Activated CD8-positive, alpha-beta memory T cell treated with anti-CD3 and anti-CD28 coated beads, Interleukin-2, amount 50 U/mL, for 1 hour (primary cell): ENCODE measurements around the gene OR2D3.
"Not testable (repeated sequence)": the region's sequence is repeated elsewhere in the genome, so short reads cannot be mapped to it uniquely, and the experiment has no call there.

ENCODE experiments used
- DNase-seq: peaks from one replicate; pipeline ENCODE4 v3.0.0-alpha.2; 2020; ENCODE audit errors: extremely low read depth

The OR2D3 gene

DNA sequence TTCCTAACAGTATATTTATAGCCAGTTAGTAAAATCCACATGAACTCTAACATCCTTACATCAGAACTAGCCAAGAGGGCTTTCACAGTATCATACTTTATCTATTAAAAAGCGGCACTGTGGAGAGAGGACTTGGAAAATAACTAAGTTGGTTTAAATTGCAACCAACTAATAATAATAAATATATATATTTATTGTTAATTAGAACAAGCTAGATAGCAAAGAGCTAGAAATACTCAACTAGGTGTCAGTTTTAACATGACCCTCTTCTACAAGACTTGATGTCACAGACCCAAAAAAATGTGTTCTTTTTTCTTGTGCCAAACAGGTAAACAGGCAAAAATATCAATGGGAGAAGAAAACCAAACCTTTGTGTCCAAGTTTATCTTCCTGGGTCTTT lies at the start of gene OR2D3:
TSS of gene OR2D3 (plus strand) at position 301 of the 400 bp plus-strand sequence. CDS start at position 301, 0 bp downstream.
- DNase-seq: no peak

GRCh38 chr11:6871278-6871677 lies 49.5 kb upstream of the OR2D3 start:
- DNase-seq: no peak

GRCh38 chr11:6875761-6876160 lies 45.0 kb upstream of the OR2D3 start:
- DNase-seq: no peak

- no peak for DNase-seq
Observed at GRCh38 chr11:6876325-6876724, 44.5 kb upstream of the OR2D3 start, which contains the start of gene OR10A4. Gene OR10A4 (plus strand): TSS chr11:6876625. CDS start chr11:6876648, 23 bp downstream.

DNA sequence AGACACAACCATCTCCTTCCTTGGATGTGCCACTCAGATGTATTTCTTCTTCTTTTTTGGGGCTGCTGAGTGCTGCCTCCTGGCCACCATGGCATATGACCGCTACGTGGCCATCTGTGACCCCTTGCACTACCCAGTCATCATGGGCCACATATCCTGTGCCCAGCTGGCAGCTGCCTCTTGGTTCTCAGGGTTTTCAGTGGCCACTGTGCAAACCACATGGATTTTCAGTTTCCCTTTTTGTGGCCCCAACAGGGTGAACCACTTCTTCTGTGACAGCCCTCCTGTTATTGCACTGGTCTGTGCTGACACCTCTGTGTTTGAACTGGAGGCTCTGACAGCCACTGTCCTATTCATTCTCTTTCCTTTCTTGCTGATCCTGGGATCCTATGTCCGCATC lies 43.9 kb upstream of the OR2D3 start:
- DNase-seq: no peak

- DNase-seq: no peak
Observed at GRCh38 chr11:6882751-6883150, 38.1 kb upstream of the OR2D3 start.

GRCh38 chr11:6887711-6888110 lies 33.1 kb upstream of the OR2D3 start:
- DNase-seq: not testable (repeated sequence)

DNA sequence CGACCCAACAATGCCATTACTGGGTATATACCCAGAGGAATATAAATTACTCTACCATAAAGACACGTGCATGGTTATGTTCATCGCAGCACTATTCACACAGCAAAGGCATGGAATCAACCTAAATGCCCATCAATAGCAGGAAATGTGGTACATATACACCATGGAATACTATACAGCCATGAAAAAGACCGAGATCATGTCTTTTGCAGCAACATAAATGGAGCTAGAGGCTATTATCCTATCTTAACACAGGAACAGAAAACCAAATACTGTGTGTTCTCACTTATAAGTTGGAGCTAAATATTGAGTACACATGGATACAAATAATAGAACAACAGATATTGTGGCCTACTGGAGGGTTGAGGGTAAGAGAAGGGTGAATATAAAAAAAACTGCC lies 32.0 kb upstream of the OR2D3 start:
- DNase-seq: no peak

- no peak for DNase-seq
Observed at GRCh38 chr11:6889835-6890234, 31.0 kb upstream of the OR2D3 start.

DNA sequence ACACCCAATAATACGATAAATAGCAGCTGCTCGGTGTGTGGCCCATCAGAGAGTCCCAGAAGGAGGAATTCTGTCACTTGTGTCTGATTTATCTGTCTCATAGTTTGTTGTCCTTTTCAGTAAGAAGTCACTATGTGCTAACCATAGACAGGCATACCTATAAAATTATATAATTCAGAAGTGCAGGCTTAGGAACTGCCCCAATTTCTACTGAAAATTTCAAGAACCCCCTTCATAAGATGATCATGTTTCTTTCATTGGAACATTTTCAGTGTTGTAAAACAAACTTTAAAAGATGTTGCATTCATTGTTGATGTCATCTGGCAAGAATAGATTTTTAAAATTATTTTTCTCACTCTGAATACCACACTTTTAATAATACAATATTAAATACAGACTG lies 28.4 kb upstream of the OR2D3 start, which contains the start of gene OR2D2:
TSS of gene OR2D2 (minus strand) at position 101 of the 400 bp plus-strand sequence. CDS start at position 101, 0 bp downstream.
- no peak for DNase-seq

GRCh38 chr11:6894097-6894496 lies 26.7 kb upstream of the OR2D3 start:
- DNase-seq: no peak

DNA sequence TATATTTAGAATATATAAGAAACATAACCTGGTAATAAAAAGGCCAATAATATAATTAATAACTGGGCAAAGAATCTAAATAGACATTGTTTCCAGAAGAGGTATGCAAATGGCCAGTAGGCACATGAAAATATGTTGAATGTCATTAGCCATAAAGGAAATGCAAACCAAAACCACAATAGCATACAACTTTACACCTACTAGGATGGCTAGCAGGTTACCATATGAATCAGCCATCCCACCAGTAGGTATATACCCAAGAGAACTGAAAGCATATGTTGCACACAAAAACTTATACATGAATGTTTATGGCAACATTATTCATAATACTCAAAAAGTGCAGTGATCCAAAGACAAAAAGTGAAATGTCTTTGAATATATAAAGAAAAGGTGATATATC lies 25.8 kb upstream of the OR2D3 start:
- no peak for DNase-seq

DNA sequence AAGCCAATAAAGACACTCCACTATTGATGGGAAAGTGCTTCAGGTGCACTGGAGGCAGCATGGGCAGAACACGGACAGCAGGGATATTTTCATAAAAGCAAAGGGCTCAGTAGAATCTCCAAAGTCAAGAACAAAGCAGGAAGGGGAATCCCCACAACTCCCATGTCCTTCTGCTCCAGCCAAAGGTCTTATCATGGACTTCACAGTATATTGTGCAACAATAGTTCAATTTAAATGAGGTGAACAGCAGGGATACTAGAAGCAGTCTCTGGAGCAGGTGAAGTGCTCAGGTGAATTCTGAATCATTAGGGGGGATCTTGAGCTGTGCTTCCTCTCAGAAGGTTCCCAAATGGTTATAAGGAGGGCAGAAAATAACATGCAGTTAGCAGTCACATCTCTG lies 21.9 kb upstream of the OR2D3 start:
- DNase-seq: no peak

DNA sequence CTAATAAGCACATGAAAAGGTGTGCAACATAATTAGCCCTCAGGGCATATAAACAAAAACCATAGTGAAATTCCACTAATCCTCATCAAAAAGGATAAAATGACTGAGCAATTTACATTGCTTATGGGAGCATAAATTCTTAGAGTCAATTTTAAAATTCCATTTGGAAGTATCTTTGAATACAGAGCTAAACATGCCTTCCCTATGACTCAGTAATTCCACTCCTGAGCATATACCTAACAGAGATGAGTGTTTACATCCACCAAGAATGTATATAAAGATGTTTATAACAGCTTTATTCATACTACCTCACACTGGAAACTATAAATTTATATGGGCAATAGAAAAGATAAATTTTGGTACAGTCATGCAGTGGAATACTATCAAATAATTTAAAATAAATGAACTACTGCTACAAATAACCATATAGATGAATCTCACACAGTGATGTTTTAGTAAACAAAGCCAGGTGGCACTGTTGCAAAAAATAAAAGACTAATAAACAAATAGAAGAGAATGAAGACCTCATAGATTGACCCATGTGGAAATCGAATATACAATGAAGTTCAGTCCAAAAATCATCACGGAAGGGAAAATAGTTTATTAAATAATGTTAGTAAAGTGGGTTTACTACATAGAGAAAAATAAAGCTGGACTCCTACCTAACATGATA lies 20.3 kb upstream of the OR2D3 start:
- DNase-seq: no peak

DNA sequence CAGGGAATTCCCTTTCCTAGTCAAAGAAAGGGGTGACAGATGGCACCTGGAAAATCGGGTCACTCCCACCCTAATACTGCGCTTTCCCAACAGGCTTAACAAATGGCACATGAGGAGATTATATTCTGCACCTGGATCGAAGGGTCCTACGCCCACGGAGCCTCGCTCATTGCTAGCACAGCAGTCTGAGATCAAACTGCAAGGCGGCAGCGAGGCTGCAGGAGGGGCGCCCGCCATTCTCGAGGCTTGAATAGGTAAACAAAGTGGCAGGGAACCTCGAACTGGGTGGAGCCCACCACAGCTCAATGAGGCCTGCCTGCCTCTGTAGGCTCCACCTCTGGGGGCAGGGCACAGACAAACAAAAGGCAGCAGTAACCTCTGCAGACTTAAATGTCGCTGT lies 16.0 kb upstream of the OR2D3 start:
- not testable (repeated sequence) for DNase-seq

DNA sequence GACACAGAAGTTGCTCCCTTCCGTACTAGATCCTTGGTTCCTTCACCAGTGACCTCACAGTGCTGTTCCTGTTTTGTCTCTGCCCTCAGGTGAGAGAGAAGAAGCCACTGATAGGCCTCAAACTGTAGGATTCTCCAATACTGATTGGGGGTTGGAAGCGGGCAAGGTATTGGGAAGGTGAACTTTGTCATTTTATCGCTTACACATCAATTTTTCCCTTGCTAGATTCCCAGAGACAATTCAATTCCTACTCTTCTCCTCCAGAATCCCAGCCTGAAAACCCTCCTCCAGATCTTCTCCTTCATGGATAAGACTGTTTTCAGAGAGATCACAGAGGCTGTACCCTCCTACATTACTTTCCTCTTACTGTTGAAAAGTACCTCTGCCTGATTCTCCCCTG lies 9.4 kb upstream of the OR2D3 start:
- DNase-seq: no peak

DNA sequence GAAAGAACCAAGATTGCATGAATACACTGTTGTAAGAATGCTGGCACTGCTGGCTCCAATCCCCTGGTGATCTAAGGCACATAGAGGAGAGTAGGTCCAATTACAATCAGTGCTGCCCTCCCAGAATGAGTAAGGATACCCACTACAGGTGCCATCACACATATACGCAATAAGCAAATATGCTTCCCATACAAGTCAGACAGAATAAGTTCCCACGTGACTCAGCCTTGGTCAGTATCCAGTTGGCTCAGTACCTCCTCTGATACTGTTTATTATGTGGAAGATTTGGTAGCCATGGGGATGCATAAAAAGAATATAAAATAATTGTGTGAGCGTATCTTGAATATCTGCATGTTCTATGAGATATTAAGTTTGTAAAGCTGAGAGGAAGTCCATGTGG lies 8.9 kb upstream of the OR2D3 start:
- DNase-seq: no peak

DNA sequence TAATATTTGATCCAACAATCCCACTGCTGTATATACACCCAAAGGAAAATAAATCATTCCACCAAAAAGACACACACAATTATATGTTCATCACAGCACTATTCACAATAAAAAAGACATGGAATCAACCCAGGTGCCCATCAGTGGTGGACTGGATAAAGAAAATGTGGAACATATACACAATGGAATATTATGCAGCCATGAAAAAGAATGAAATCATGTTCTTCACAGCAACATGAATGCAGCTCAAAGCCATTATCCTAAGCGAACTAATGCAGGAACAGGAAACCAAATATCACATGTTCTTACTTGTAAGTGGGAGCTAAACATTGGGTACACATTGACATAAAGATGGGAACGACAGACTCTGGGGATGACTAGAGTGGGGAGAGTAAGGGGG lies 1.1 kb upstream of the OR2D3 start:
- no peak for DNase-seq

DNA sequence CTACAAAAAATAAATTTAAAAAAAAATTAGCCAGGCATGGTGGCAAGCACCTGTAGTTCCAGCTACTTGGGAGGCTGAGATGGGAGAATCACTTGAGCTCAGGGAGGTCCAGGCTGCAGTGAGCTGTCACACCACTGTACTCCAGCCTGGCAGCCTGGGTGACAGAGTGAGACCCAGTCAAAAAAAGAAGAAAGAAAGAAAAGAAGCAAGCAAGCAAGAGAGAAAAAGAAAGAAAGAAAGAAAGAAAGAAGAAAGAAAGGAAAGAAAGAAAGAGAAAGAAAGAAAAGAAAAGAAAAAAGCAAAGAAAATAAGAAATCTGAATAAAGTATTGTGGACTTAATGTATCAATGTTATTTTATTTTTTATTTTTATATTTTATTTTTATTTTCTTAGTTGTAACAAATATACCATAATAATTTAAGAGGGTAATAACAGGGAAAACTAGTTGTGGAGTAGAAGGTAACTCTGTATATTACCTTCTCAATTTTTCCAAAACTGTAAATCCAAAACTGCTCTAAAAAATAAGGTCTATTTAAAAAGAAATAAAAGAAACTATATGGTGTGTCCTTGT lies 4.3 kb downstream of the OR2D3 start:
- DNase-seq: no peak

- no peak for DNase-seq
Observed at GRCh38 chr11:6925636-6926207, 4.9 kb downstream of the OR2D3 start.

DNA sequence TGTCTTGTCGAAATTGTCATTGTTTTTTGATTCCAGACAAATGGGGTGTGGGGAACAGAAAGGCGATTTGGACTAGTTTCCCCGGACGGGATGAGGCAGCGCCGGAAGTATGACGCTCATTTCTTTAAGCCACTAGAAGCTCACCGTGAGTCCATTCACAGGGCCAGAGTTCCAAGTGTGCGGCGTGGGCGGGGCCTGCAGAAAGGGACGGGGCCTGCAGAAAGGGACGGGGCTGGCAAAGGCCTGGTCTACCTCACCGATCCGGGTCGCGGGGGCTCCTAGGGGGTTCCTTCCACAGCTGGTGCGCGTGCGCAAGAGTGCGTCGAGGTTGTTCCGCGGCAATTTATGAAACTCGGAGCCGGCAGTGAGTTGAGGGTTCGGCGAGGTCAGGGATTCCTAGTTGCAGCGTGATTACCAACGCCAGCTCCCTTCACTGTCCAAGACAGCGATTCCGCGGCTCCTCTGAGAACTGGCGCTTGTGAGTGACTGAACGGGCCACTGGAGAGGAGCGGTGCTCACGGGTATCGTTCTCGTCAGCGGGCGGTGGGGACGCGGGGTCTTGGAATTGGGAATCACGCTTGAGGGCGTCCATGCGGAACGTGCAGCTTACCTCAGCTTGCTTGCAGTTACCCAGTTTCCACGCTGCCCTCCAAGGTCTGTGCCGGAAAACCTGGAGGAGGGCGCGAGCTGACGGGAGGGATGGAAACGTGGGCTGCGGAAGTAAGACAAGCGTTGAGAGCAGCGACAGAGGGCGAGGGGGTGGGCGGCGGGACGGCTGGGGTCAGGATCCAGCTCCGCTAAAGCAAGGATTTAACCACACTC lies 5.6 kb downstream of the OR2D3 start, which contains the start of gene ZNF215:
TSS of gene ZNF215 (plus strand) at position 219 of the 822 bp plus-strand sequence. CDS start 5,847 bp downstream, outside the sequence.
- no peak for DNase-seq

- DNase-seq: no peak
Observed at GRCh38 chr11:6927030-6927617, 6.3 kb downstream of the OR2D3 start.
